Measurements from ENCODE around the gene DENND1A.
"Not testable (repeated sequence)": the region's sequence is repeated elsewhere in the genome, so short reads cannot be mapped to it uniquely, and the experiment has no call there.

DENND1A gene

DNA sequence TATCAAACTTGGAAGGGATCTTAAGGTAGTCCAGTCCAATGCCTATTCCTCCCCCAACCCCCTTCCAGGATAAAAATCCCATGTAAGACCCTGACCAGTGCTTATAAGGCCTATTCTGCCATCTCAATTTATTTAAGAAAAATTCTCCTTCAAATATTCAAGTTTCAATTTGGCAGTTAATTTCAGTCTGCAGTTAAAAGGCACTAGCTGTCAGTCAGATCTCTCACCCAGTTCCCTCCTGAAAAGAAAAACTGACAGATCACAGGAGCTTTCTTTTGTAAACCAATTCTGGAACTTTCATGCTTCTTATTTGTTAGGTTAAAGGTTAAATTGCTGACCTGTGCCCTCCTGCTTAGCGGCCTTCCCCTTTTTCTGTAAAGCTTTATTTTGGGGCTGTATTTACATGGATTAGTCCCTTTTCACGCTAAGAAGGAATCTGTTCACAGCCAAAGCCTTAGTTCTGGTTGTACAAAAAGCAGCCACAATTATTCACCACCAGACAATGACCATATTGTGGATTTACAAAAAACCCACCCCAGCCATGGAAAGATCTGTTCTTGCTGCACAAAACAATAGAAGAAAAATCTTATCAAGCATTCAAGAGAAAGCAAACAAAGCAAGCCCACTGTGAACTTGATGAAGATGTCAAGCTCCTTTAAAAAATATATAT is 68.7 kb downstream of the DENND1A start:
- DNase-seq = no peak

DNA sequence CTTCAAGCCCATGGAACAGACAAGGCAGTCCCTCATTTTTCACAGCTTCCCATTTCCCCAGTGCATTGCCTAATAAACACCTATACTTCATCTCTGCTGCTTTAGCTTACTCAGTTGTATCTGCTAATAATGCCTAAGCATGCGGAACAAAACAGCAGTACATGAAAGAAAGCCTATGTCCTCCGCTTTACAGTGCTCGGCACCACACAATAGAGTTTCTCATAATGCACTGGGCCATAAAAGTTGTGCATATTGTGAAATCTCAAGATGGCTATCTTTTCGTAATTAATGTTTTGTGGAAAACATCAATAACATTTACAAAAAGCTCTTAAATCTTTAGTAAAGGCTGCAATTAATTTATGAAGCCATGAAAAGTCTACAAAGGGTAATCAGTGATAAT is 69.3 kb downstream of the DENND1A start:
- no peak for DNase-seq

DNA sequence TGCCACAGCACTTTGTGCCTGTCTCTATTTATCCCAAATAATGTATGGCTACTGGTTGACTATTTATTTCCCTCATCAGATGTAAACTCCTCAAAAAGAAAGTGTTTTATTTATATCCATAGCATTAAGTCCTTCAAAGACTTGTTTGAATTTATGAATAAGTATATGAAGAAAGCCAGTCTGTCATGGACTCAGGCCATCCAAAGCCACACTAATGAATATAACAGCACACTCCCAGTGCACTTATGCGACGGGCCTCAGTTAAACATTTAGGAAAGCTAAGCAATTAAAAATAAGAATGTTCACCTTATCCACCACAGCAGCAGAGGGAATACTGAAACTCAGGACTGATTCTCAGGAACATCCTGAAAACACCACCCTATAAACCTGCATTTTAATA is 77.5 kb downstream of the DENND1A start:
- no peak for DNase-seq

DNA sequence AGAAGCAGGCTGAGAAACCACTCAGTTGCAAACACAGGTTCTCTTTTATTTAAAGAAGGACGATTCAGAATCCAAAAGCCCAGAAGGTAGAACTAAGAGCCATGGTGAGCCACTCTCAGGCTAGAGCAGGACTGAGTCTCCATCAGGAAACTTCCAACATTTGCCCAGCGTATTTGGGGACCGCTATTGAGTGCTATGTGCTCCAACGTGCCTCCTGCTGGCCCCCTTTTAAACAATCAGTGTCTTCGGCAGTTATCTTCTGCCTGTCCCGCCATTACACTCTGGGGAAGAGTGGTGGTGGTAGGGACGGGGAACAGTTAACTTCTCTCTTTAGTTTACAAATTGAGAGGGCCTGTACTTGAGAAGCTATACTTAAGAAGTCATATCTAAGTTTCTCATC is 78.1 kb downstream of the DENND1A start:
- DNase-seq = no peak

DNA sequence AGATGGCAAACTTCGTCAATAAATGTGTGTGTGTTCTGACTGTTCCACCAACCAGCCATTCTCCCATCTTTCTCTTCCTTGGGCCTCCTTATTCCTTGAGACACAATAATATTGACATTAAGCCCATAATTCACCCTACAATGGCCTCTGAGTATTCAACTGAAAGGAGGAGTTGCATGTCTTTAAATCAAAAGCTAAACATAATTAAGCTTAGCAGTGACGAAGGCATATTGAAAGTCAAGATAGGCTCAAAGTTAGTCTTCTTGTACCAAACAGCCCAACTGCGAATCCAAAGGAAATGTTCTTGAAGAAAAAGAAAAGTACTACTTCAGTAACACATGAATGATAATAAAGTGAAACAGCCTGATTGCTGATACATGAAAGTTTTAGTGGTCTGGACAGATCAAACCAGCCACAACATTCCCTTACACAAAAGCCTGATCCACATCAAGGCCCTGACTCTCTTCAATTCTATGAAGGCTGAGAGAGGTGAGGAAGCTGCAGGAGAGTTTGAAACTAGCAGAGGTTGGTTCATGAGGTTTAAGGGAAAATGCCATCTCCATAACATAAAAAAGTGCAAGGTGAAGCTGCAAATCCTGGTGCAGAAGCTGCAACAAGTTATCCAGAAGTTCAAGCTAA is 81.4 kb downstream of the DENND1A start:
- DNase-seq = no peak

DNA sequence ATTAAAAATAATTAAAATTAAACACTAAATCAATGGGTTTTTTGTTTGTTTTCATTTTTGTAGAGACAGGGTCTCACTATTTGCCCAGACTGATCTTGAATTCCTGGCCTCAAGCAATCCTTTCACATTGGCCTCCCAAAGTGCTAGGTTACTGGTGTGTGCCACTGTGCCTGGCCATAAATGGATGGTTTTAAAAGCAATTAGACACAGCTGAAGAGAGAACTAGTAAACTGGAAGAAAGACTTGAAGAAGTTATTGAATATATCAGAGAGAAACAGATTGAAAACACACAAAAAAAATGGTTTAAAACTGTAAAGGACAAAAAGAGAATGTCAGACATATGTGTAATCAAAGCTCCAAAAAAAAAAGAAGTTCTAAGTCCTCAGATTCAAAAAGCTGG is 83.0 kb downstream of the DENND1A start:
- DNase-seq = no peak

DNA sequence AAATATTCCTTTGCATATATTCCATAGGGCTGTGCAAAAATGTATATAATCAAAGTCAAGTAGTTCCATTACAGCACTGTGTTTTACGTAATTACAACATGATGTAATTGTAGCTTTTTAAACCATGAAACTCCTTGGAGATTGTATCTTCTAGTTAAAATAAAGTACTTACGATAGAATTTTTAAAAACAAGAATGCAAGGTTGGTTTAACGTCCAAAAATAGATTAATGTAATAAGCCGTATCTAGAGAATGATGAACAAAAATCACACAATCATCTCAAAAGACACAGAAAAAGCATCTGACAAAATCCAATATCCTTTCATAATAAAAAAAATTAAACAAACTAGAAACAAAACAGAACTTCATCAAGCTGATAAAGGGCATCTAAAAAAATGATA is 86.2 kb downstream of the DENND1A start:
- no peak for DNase-seq

DNA sequence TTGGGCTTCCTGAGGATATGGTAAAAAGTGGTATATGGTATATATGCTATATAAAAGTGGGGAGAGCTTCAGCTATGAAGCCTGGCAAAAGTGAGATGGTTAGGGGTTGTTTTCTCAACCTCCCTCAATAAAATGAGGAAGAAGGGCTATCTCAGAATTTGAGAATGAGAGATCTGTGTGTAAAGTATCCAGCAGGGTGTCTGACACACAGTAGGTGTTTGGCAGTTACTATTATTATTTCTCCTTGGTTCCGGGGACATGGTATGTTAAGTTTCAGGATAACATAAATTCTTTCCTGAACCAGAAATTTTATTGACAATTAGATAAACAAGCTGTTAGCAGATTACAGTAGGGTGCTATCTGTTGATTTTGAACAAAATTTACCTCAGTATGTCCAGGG is 94.1 kb downstream of the DENND1A start:
- no peak for DNase-seq

DNA sequence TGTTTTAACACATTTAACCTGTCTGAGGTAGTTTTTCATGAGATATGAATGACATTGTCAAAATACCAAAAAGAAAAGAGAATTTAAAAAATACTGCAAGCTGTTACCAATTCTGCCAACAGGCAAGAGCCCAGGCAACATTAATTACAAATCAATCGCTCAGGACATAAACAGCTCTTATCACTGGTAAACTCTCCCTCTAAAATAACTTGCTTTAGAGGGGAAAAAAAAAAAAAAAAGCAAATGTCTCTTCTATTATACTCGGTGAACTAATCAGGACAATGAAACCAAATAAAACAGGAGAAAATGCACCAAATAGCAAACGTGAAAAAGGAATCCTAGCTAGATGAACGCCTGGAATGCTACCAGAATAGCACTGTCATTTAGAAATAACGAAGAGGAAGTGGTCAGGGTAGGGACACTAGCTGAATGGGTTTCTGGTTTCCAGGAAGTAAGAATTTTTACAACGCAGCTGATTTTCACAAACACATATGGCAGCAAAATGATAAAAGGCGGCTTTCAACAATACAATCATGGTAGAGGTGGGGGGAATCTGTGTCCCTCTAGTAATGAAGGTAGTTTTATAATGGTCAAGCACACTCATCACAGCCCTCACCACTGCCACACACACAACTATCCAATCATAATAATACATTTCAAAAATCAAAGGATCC is 94.9 kb downstream of the DENND1A start:
- DNase-seq = no peak

DNA sequence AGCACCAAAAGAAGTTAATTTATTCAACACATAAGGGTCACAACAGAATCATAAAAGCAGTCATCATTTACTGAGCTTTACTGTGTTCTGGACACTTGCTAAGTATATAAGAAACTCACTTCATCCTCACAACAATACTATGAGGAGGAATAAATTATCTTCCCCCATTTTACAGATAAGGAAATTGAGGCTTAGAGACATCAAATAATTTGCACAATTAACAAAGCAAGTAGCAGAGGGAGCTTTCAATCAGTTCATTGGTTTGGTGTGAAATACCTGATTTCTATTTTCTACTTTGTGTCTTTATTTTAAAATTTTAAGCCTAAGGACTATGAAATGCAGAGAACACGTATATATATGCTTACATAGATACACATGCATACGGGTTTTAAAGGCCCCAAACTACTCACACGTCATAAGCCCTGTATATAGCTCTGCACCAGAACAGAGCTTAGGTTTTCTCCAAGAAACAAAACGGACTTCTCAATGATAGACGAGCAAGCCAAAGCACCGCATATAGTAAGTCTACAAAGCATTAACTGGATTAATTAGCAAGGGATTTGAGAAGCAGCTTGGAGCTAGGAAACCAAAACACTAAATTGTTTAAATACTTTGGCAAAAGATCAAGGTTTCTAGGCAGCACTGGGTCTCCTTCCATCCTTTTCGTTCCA is 95.6 kb downstream of the DENND1A start:
- DNase-seq = no peak

DNA sequence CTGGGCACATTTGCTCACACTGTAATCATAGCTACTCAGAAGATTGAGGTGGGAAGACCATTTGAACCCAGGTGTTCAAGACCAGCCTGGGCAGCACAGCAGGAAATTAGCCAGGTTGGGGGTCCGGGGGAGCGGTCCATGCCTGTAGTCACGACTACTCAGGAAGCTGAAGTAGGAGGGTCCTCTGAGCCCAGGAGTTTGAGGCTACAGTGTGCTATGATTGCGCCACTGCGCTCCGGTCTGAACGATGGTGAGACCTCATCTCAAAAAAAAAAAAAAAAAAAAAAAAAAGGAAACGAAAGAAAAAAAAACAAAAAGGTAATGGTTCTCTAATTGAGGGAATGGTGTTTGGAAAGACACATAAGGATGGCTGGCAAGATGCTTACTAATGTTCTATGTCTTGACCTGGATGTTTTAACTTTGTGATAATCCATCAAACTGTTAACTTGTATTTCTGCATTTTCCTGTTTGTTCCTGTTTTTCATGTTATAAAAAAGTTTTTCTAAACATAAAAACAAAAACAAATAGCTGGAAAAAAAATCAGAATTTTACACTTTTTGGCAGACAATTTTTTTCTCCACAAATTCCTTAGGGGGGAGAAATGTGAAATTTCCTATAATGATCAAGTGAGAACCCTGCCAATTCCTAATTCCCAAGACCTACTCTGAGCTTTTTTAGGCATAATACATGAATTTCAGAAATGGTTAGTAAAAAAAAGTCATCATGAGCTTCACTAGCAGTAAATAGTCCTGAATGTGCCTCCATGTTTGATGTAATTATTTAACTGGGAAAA is 96.9 kb downstream of the DENND1A start:
- DNase-seq = no peak

DNA sequence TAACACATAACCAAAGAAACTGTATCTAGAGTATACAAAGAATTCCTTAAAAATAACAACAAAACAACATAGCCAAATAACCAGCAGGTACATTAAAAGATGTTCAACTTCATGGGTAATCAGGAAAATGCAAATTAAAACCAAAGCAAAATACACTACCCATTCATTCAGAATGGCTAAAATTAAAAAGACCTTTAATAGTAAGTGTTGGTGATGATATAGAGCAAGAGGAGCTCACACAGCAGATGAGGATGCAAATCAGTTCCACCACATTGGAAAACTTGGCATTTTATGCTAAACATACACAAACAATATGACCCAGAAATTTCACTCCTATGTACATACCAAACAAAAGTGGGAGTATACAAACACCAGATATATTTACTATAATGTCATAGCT is 97.8 kb downstream of the DENND1A start:
- DNase-seq = no peak

DNA sequence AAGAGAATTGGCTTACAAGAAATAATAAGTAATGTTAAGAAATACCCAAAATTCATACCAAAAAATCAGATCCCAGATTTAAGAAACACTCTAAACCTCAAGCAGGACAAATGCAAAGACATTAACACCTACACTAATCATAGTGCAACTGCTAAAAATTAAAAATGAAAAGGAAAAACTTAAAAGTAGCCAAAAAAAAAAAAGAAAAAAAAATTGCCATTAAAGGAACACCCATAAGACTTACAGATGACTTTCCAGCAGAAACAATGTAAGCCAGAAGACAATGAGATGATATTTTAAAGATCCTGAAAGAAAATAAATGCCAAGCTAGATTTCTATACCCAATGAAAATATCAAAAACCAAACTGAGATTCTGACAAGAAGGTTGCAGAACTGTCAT is 101.5 kb downstream of the DENND1A start:
- DNase-seq = no peak

DNA sequence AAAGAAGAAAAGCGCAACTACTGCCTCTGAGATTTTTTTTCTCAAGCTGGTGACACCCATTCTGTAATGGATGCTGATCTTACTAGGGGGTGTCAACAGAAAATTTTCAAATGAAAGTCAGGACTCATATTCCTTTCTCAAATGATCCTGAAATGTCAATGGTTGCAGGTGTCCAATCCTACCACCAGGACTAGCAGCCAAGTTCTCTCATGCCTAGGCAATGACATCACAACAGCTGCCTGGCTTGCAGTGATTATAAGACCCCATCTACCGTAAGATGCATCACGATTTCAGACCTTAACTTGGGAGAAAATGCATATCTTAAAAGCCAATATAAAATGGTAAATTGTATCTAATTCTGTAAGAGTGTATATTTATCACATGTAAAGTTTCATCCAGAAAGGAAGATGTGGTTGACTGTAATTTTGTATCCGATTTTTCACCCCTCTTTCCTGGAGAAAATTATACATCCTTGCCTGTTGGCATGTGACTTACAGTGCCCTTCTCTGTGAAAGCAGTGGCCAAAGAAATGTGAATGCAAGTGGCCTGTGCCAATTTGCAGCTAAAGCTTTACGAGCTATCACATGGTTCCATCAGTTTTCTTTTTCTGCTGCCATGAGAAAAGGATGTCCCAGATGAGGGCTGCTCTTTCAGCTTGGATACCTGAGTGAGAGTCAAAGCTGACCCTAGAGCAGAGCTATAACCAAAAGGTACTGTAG is 104.4 kb downstream of the DENND1A start:
- no peak for DNase-seq

DNA sequence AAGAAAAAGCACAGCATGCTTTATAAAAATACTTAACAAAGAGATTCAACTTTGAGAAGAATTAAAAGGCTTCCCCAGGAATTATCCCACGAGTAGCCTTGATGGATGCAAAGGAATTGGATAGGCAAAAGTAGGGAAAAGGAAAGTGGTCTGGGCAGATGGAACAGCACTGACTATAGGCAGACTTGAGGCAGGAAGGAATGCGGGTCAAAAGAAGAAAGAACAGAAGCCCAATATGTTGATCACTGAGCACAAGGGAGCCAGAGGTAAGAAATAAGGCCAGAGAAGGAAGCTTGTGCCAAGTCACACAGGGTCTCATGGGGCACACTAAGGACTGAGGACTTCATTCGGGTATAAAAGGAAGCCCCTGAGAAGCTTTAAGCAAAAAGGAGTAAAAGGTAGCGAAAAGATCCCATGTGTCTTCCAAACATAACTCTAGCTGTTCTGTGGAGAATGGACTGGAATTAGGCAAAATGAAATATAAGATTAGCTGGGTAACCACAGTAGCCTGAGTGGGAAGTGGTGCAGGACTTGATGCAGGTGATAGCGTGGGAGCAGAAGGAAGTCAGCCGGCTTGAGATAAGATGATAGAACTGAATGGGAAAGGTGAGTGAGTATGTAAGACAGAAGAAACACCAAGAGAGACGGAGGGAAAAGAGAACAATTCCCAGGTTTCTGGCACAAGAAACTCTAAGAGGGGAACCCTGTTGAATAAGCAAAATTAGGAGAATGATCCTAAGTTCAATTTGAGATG is 106.6 kb downstream of the DENND1A start:
- DNase-seq = no peak

DNA sequence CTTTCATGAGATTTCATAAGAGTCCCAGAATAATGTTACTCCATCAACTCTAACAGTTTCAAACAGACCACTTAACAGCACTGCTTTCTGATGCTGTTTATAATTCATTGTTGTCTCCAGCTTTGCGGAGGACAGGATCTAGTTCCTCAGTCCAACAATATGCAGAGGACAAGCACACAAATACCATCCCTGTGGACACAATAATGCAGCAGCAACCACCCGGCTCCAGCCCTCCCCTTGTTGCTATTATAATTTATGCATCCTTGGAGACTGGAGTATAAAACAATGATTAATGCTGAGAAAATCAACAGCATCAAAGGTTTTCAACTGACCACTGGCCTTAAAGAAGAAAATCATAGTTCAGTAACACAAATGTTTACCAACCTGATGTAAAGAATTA is 108.3 kb downstream of the DENND1A start:
- DNase-seq = no peak

DNA sequence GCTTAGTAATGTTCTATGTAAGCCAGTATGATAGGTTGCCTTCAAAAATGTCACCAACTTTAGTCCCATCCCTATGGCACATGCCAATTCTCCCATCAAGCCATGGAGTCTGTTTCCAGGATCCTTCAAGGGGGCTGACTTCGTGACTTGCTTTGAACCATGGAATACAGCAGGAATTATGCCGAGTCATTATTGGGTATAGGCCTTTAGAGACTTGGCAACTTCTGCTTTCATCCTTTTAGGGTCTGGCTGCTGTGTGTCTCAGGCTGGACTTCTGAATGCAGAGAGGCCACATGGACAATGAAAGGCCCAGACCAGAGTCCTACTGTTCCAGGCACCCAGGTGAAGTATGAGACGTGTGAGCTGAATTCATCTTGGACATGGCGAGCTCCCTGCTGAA is 109.8 kb downstream of the DENND1A start:
- no peak for DNase-seq

DNA sequence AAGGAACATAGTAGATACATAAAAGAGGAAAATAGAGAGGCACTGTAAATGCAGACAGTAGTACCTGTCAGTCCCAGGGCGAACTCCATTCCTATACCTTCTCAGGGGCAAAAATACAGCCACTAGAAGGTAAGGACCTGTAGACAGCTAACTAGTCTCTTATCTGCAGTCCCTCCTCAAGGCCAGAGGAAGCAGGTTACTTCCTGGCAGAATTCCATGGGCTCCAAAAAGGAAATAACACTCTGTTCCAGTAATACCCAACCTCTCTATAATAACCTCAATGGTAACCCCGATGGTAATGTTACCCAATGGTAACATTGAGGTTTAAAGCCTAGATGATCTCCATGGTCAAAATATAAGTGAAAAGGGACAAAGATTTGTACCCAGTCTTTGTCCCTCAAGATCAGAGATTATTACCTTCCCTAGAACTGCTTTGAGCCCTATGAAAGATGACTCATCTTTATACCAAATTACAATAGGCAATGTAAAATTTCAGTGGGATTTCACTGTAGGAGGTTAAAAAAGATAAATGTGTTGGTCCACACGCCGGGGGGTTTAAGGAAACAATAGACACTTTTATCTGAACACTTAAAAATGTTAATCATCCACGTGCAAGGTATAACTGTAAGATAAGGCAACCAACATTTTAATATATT is 113.0 kb downstream of the DENND1A start:
- no peak for DNase-seq

DNA sequence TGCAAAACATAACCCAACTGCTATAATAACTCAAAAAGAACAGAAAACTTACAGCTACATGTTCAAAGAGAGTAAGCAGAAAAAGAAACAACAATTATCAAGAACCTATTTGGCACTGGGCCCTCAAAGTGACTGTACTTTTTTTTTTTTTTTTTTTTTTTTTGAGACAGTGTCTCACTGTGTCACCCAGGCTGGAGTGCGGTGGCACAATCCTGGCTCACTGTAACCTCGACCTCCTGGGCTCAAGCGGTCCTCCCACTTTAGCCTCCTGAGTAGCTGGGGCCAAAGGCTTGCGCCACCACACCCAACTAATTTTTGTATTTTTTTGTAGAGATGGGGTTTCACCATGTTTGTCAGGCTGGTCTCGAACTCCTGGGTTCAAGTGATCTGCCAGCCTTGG is 114.1 kb downstream of the DENND1A start:
- not testable (repeated sequence) for DNase-seq

DNA sequence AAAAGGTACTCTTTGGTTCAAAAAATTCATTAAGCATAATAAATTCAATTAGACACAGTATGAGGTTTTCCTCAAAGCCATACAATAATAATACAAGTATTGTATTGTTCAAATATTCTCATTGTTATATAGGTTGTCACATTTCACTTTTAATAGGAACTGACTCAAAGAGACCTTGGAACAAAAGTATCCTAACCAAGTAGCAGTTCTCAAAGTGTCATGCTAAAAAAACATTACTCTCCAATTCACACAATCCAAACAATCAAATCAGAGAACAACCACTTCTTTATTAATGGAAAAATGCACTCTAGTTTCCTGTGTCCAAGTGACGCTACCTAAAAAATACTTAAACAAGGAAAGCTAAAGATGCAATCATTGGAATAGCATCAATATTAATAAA is 115.4 kb downstream of the DENND1A start:
- DNase-seq = no peak

DNA sequence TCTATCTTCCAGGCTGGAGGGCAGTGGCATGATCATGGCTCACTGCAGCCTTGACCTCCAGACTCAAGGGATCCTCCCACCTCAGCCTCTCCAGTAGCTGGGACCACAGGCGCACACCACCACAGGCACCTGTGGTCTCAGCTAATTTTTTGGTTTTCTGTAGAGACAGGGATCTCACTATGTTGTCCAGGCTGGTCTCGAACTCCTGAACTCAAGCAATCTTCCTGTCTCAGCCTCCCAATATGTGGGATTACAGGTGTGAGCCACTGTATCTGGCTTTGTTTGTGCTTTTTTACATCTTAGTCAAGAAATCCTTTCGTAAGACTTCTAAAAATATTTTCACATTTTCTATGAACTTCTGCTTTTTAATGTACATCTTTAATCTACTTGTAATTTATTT is 116.9 kb downstream of the DENND1A start:
- no peak for DNase-seq
